BJ (cell line): Measurements from ENCODE around the gene RTN4R. TPM values are rescaled to one million over a fixed set of nuclear protein-coding genes. Genes with fewer than 3 reads are reported as not detected.
"Not testable (repeated sequence)": the region's sequence is repeated elsewhere in the genome, so short reads cannot be mapped to it uniquely, and the experiment has no call there.

Experiments used
- CTCF ChIA-PET: fragments of 350-600 bp; formaldehyde crosslinking; extraction: SDS; loops from one replicate; lab custom pipeline; 2021; ENCODE audit warnings: antibody characterized with exemption, inconsistent platforms; lab: Yijun Ruan, JAX
- POLR2A ChIA-PET: fragments of 300-600 bp; sonication (Branson Sonifier 250); formaldehyde crosslinking; extraction: SDS; loops from one replicate; lab custom pipeline; 2021; ENCODE audit warnings: antibody characterized with exemption; lab: Charles Lee
- DNase-seq: peaks from one replicate; pipeline ENCODE4 v3.0.0-alpha.2; 2011; ENCODE audit warnings: low read depth
- H3K27me3 ChIP-seq: 2 replicates; pipeline ENCODE4 v1.6.0; 2011; ENCODE audit warnings: low read length; ENCODE audit not compliant: control insufficient read depth, insufficient read depth
- H3K36me3 ChIP-seq: 2 replicates; pipeline ENCODE4 v1.5.1; 2011; ENCODE audit warnings: low read length; ENCODE audit not compliant: control insufficient read depth, insufficient read depth
- H3K4me3 ChIP-seq: 2 replicates; pipeline ENCODE4 v1.5.1; 2011; ENCODE audit warnings: low read depth, mild to moderate bottlenecking, control low read depth, low read length
- polyA plus RNA-seq: library from polyadenylated mRNA; depleted of rRNA; stranded (reverse); fragments of >200 nt; gene quantifications from 2 replicates; pipeline ENCODE4 v1.2.3, GENCODE V29; 2011
- TF ChIP-seq, protein P1 (sequence below): IDR thresholded peaks from 2 replicates; pipeline ENCODE4 v1.5.1; 2011; ENCODE audit warnings: low read depth, mild to moderate bottlenecking, control low read depth, inconsistent platforms, low read length, moderate library complexity; ENCODE audit not compliant: insufficient read depth

The RTN4R gene
- polyA plus RNA-seq, 1 experiment = 0.77 TPM

DNA sequence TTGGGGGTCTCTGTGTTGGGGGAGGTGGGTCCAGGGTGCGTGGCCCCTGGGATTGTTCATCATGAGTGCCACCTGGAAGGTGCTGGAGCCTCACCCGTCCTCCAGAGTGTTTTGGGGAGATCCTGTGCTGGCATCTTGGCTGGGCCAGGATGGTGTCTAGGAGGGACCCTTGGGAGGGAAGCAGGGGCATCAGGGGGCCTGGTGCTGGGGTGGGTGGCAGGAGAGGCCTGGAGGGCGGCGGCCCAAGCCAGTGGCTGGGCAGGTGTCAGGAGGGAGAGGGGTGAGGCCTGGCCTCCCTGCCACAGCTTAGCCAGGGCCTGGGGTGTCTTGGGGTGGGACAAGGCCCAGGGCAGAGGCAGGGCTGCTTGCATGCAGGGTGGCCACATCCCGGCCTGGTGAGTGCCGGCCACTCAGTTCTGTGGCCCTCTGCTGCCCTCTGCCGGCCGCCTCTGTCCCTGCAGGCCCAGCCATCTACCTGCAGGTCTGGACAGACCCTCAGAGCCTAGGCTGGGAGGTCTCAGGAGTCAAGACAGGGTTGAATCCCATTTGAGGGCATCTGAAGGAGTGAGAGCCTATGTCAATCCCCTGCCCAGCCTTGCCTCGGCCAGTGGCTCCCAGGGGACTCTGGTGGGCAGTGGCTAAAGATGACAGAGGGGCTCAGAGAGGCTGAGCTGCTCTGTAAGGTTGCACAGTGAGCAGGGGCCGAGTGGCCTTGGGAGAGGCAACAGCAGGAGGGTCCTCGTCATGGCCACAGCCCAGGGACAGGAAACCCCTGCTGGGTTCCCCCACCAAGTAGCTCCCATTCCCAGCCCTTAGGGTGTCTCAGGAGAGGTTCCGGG, 17.6 kb upstream of the RTN4R start:
- not testable (repeated sequence) for DNase-seq
- TF ChIP-seq, protein P1, sequence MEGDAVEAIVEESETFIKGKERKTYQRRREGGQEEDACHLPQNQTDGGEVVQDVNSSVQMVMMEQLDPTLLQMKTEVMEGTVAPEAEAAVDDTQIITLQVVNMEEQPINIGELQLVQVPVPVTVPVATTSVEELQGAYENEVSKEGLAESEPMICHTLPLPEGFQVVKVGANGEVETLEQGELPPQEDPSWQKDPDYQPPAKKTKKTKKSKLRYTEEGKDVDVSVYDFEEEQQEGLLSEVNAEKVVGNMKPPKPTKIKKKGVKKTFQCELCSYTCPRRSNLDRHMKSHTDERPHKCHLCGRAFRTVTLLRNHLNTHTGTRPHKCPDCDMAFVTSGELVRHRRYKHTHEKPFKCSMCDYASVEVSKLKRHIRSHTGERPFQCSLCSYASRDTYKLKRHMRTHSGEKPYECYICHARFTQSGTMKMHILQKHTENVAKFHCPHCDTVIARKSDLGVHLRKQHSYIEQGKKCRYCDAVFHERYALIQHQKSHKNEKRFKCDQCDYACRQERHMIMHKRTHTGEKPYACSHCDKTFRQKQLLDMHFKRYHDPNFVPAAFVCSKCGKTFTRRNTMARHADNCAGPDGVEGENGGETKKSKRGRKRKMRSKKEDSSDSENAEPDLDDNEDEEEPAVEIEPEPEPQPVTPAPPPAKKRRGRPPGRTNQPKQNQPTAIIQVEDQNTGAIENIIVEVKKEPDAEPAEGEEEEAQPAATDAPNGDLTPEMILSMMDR = peak; percentile 89

GRCh38 chr22:20284471-20285086, 16.5 kb upstream of the RTN4R start:
- TF ChIP-seq, protein P1 = no peak
- no peak for DNase-seq
- no peaks in the 10 kb centered on the region for H3K36me3 ChIP-seq
- no peaks in the 10 kb centered on the region; the same call in 1 of the 2 replicates for H3K27me3 ChIP-seq
- ChIA-PET POLR2A (no interaction called here), CTCF (interaction anchor here (0.8 to 6.5 kb wide), 7 partner anchors 9 to 129 kb away, joined by 3 to 91 read pairs (median 5); no protein-coding TSS in a partner anchor)
- H3K4me3 ChIP-seq = no peak overlapping the region

More for the DNA sequence above, 17.6 kb upstream of the RTN4R start:
- H3K4me3 ChIP-seq, POLR2A ChIA-PET, H3K36me3 ChIP-seq, H3K27me3 ChIP-seq: not testable (repeated sequence)
- CTCF ChIA-PET = interaction anchor here (0.8 to 6.5 kb wide), 6 partner anchors 9 to 130 kb away, joined by 3 to 91 read pairs (median 12); no protein-coding TSS in a partner anchor

DNA sequence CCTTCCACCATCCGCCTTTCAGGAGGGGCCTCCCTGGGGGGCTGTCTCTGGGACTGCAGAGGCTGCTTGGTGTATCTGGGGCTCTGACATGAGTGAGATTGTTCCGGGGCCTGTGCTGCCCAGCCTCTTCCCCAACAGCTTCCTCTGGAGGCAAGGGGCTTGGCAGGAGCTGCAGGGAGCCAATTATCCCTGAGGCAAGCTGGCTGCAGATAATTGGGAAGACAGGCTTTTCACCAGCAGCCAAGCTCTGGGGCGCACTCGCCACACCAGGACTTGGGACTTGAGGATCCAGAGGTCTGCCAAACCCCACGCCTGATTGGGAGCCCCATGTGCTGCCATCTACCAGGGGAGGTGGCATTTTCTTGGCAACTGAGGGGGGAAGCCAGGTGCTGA, 15.6 kb upstream of the RTN4R start:
- CTCF ChIA-PET = interaction anchor here (0.7 to 6.5 kb wide), 7 partner anchors 8 to 128 kb away, joined by 3 to 91 read pairs (median 5); no protein-coding TSS in a partner anchor

GRCh38 chr22:20282901-20283673, 15.0 kb upstream of the RTN4R start:
- H3K36me3 ChIP-seq = no peaks in the 10 kb centered on the region
- no peak overlapping the region for H3K4me3 ChIP-seq
- DNase-seq = no peak
- no peaks in the 10 kb centered on the region; the same call in 1 of the 2 replicates for H3K27me3 ChIP-seq
- TF ChIP-seq, protein P1 = no peak
- ChIA-PET POLR2A (no interaction called here), CTCF (interaction anchor here (0.7 to 6.5 kb wide), 5 partner anchors 12 to 128 kb away, joined by 3 to 91 read pairs (median 8); no protein-coding TSS in a partner anchor)

More for the DNA sequence above, 15.6 kb upstream of the RTN4R start:
- DNase-seq = no peak
- no peaks in the 10 kb centered on the region; the same call in 1 of the 2 replicates for H3K27me3 ChIP-seq
- TF ChIP-seq, protein P1 = no peak
- H3K4me3 ChIP-seq = no peak overlapping the region
- POLR2A ChIA-PET = no interaction called here
- no peaks in the 10 kb centered on the region for H3K36me3 ChIP-seq
